HCT116 (cell line): Measurements from ENCODE around the gene ZNF580. TPM values are rescaled to one million over a fixed set of nuclear protein-coding genes. Genes with fewer than 3 reads are reported as not detected.

ENCODE experiments used
- ATAC-seq: fragments of 200-7000 bp; cut with Tn5 transposase; 2 replicates; pipeline ENCODE4 v1.9.1; 2020; ENCODE audit warnings: mild to moderate bottlenecking, moderate library complexity
- BruUV-seq: library from RNA; stranded (reverse); fragments of 400-500 nt; replicated peaks from 2 replicates; lab custom pipeline; 2021; lab: Mats Ljungman, UMichigan
- CTCF ChIA-PET: fragments of 300-600 bp; sonication (Branson Sonifier 250); formaldehyde crosslinking; loops from one replicate; lab custom pipeline; 2021; ENCODE audit warnings: antibody characterized with exemption; lab: Charles Lee
- POLR2A ChIA-PET: fragments of 300-600, 350-600 bp; sonication (Branson Sonifier 250); formaldehyde crosslinking; loops from one replicate; lab custom pipeline; 2021; ENCODE audit warnings: antibody characterized with exemption; lab: Charles Lee
- RAD21 ChIA-PET, 2 experiments: fragments of 300-600 bp; sonication (Branson Sonifier 250); formaldehyde crosslinking; loops; one replicate each; lab custom pipeline; 2023; ENCODE audit warnings: low total read pairs in 2 of 2; ENCODE audit not compliant: uncharacterized antibody in 2 of 2, unreplicated experiment in 2 of 2, low non-redundant PET in 1 of 2; lab: Charles Lee
- DNase-seq: peaks from one replicate; pipeline ENCODE4 v3.0.0-alpha.2; 2010; ENCODE audit warnings: low read depth, low spot score
- H2AFZ ChIP-seq: fragments of 200-600 bp; shearing (Covaris generic), sonication (generic); 2 replicates; pipeline ENCODE4 v1.6.1; 2017; ENCODE audit warnings: low read depth, mixed run types, mixed read lengths, antibody characterized with exemption, low read length; ENCODE audit not compliant: poor library complexity, severe bottlenecking
- H3K27ac ChIP-seq: 2 replicates; pipeline ENCODE4 v1.5.1; 2012; ENCODE audit warnings: low read depth, low read length
- H3K27me3 ChIP-seq: fragments of 200-600 bp; sonication (generic); 2 replicates; pipeline ENCODE4 v1.6.1; 2016; ENCODE audit warnings: mixed run types, low read length, mixed read lengths; ENCODE audit not compliant: insufficient read depth
- H3K36me3 ChIP-seq, 2 experiments: fragments of 200-500 bp in 1 of 2; fragments of 200-600 bp in 1 of 2; sonication (Bioruptor generic) in 1 of 2; sonication (generic) in 1 of 2; 2 replicates each; pipeline versions ENCODE4 v1.5.1 to v1.6.1; 2014 to 2016; ENCODE audit warnings: low read length in 2 of 2, inconsistent platforms in 1 of 2, mixed read lengths in 1 of 2, mixed run types in 1 of 2; ENCODE audit not compliant: insufficient read depth in 2 of 2, control insufficient read depth in 1 of 2
- H3K4me1 ChIP-seq, 2 experiments: fragments of 200-600 bp in 1 of 2; sonication (generic) in 1 of 2; 2 replicates each; pipeline versions ENCODE4 v1.5.1 to v1.6.1; 2012 to 2017; ENCODE audit warnings: low read length in 2 of 2, inconsistent platforms in 1 of 2, mild to moderate bottlenecking in 1 of 2, mixed read lengths in 1 of 2, mixed run types in 1 of 2, moderate library complexity in 1 of 2; ENCODE audit not compliant: insufficient read depth in 2 of 2, control insufficient read depth in 1 of 2
- H3K4me2 ChIP-seq: fragments of 200-600 bp; sonication (generic); 2 replicates; pipeline ENCODE4 v1.6.1; 2017; ENCODE audit warnings: mixed run types, low read length, mixed read lengths
- H3K4me3 ChIP-seq, 2 experiments: fragments of 200-600 bp in 1 of 2; sonication (generic) in 1 of 2; replicated peaks in 1 of 2; 2 replicates each; pipeline ENCODE4 v1.5.1; 2011 to 2016; ENCODE audit warnings: low read length in 2 of 2, control low read depth in 1 of 2, low read depth in 1 of 2, mild to moderate bottlenecking in 1 of 2, mixed read lengths in 1 of 2, mixed run types in 1 of 2
- H3K79me2 ChIP-seq: fragments of 200-600 bp; sonication (generic); 2 replicates; pipeline ENCODE4 v1.6.1; 2017; ENCODE audit warnings: mild to moderate bottlenecking, mixed run types, low read length, moderate library complexity, mixed read lengths; ENCODE audit not compliant: insufficient read depth
- H3K9ac ChIP-seq: fragments of 200-600 bp; sonication (generic); 2 replicates; pipeline ENCODE4 v1.6.1; 2016; ENCODE audit warnings: low read length, mixed read lengths
- H3K9me2 ChIP-seq: fragments of 200-600 bp; sonication (generic), shearing (Covaris generic); 2 replicates; pipeline ENCODE4 v1.6.1; 2017; ENCODE audit warnings: mixed run types, mild to moderate bottlenecking, moderate library complexity; ENCODE audit not compliant: insufficient read depth
- H3K9me3 ChIP-seq, 2 experiments: fragments of 200-500 bp in 1 of 2; fragments of 200-600 bp in 1 of 2; sonication (Bioruptor generic) in 1 of 2; sonication (generic) in 1 of 2; 2 replicates each; pipeline ENCODE4 v1.6.1; 2014 to 2017; ENCODE audit warnings: low read length in 2 of 2, mixed read lengths in 2 of 2, inconsistent platforms in 1 of 2, low read depth in 1 of 2, mild to moderate bottlenecking in 1 of 2, mixed run types in 1 of 2, moderate library complexity in 1 of 2; ENCODE audit not compliant: control insufficient read depth in 1 of 2, insufficient read depth in 1 of 2
- H4K20me1 ChIP-seq: fragments of 200-600 bp; sonication (generic), shearing (Covaris generic); 2 replicates; pipeline ENCODE4 v1.6.1; 2017; ENCODE audit warnings: mixed run types, mild to moderate bottlenecking, moderate library complexity; ENCODE audit not compliant: insufficient read depth
- ATF3 ChIP-seq: IDR thresholded peaks from 2 replicates; pipeline ENCODE4 v1.6.1; 2012
- CEBPB ChIP-seq: IDR thresholded peaks from 2 replicates; pipeline ENCODE4 v1.6.1; 2012; ENCODE audit warnings: low read depth
- CTCF ChIP-seq, 3 experiments: fragments of 200-600 bp in 1 of 3; sonication (generic) in 1 of 3; IDR thresholded peaks in 2 of 3; conservative IDR thresholded peaks in 1 of 3; 2 replicates each; pipeline ENCODE4 v1.5.1; 2012 to 2017; ENCODE audit warnings: low read depth in 2 of 3, low read length in 2 of 3, antibody characterized with exemption in 1 of 3, borderline replicate concordance in 1 of 3, control low read depth in 1 of 3, mild to moderate bottlenecking in 1 of 3, mixed read lengths in 1 of 3, mixed run types in 1 of 3, moderate library complexity in 1 of 3; ENCODE audit not compliant: insufficient read depth in 1 of 3
- ELF1 ChIP-seq: IDR thresholded peaks from 2 replicates; pipeline ENCODE4 v1.6.1; 2012; ENCODE audit warnings: low read depth, borderline replicate concordance
- EZH2 ChIP-seq: fragments of 200-600 bp; sonication (generic); IDR thresholded peaks from 2 replicates; pipeline ENCODE4 v1.6.1; 2017; ENCODE audit warnings: antibody characterized with exemption, mixed run types
- EZH2phosphoT487 ChIP-seq: fragments of 200-600 bp; IDR thresholded peaks from 2 replicates; pipeline ENCODE4 v1.6.1; 2018; ENCODE audit warnings: antibody characterized with exemption, borderline replicate concordance
- JUND ChIP-seq: IDR thresholded peaks from 2 replicates; pipeline ENCODE4 v1.6.1; 2012
- MAX ChIP-seq: IDR thresholded peaks from 2 replicates; pipeline ENCODE4 v1.6.1; 2012
- POLR2A ChIP-seq: IDR thresholded peaks from 2 replicates; pipeline ENCODE4 v1.7.0; 2011; ENCODE audit warnings: borderline replicate concordance; ENCODE audit not compliant: insufficient read depth, insufficient read length; ENCODE audit errors: extremely low read depth
- REST ChIP-seq: IDR thresholded peaks from 2 replicates; pipeline ENCODE4 v1.6.1; 2012; ENCODE audit warnings: low read depth
- SIN3A ChIP-seq: IDR thresholded peaks from 2 replicates; pipeline ENCODE4 v1.6.1; 2012; ENCODE audit warnings: low read depth
- SP1 ChIP-seq: IDR thresholded peaks from 2 replicates; pipeline ENCODE4 v1.6.1; 2012; ENCODE audit warnings: low read depth
- SRF ChIP-seq: IDR thresholded peaks from 2 replicates; pipeline ENCODE4 v1.6.1; 2012; ENCODE audit warnings: low read depth
- TCF7L2 ChIP-seq: IDR thresholded peaks from 2 replicates; pipeline ENCODE4 v1.7.0; 2011; ENCODE audit warnings: borderline replicate concordance, inconsistent platforms; ENCODE audit not compliant: insufficient read depth, insufficient read length; ENCODE audit errors: extremely low read depth
- YY1 ChIP-seq: IDR thresholded peaks from 2 replicates; pipeline ENCODE4 v1.6.1; 2011; ENCODE audit warnings: low read length, low read depth, moderate library complexity, mild to moderate bottlenecking; ENCODE audit not compliant: insufficient replicate concordance; ENCODE audit errors: extremely low read depth
- ZBTB33 ChIP-seq: IDR thresholded peaks from 2 replicates; pipeline ENCODE4 v1.6.1; 2011; ENCODE audit warnings: mild to moderate bottlenecking, low read length, moderate library complexity; ENCODE audit not compliant: insufficient replicate concordance; ENCODE audit errors: extremely low read depth
- ZFX ChIP-seq: fragments of 450-650 bp; IDR thresholded peaks from 2 replicates; pipeline ENCODE4 v1.6.1; 2017
- ZNF274 ChIP-seq: fragments of 200-500 bp; sonication (Bioruptor generic); IDR thresholded peaks from 2 replicates; pipeline ENCODE4 v1.6.1; 2014; ENCODE audit warnings: mild to moderate bottlenecking, low read depth, low read length, inconsistent platforms
- intact Hi-C: fragments of 100-400 bp; cut with micrococcal nuclease; formaldehyde crosslinking; loops from 2 replicates; pipeline ENCODE4 v1.10.0; 2022
- total RNA-seq: library from RNA; stranded (reverse); gene quantifications from one replicate; pipeline ENCODE4 v1.2.1, GENCODE V29; 2021; ENCODE audit not compliant: unreplicated experiment

ZNF580 gene
- total RNA-seq, 1 experiment from 2014 or later, result 36.7 TPM

GRCh38 chr19:55619286-55619685 is 21.5 kb upstream of the ZNF580 start:
- CTCF ChIA-PET, result interaction anchor here (0.7 to 1.6 kb wide), 2 partner anchors 13 to 14 kb away, joined by 3 to 5 read pairs; partner anchors contain the start of gene ZNF865
- Histone ChIP-seq H3K4me2 (no peak overlapping the region), H3K4me3 (no peak overlapping the region), H3K79me2 (no peaks in the 10 kb centered on the region), H3K36me3 (peaks cover 0 to 6% of the 10 kb centered on the region in 2 experiments; a peak in 2 of 4 replicates), H2AFZ (no peak overlapping the region), H4K20me1 (no peaks in the 10 kb centered on the region), H3K9me2 (no peaks in the 10 kb centered on the region), H3K9ac (no peak overlapping the region), H3K4me1 (peaks cover 3 to 6% of the 10 kb centered on the region in 2 experiments; a peak in 3 of 4 replicates), H3K9me3 (no peaks in the 10 kb centered on the region), H3K27ac (no peak overlapping the region), H3K27me3 (no peaks in the 10 kb centered on the region)
- intact Hi-C loops, result no loop called here
- no TSS peak for BruUV-seq
- no peak for ATAC-seq
- no peak for DNase-seq
- RAD21 ChIA-PET, result interaction anchor here in 1 of 2 experiments (0.7 kb wide), 1 partner anchor 20 kb away, joined by 3 read pairs; no protein-coding TSS in a partner anchor
- no peak for TF ChIP-seq SP1
- no peak for TF ChIP-seq JUND
- no peak for TF ChIP-seq CTCF (IDR thresholded peaks at IDR 0.05 in 2 of 3, conservative IDR thresholded peaks at IDR 0.05 in 1 of 3; ENCODE audit: borderline replicate concordance in 1 of 3, insufficient read depth in 1 of 3, low read depth in 2 of 3, low read length in 2 of 3)
- TF ChIP-seq ZNF274, result no peak
- no peak for TF ChIP-seq EZH2phosphoT487
- TF ChIP-seq REST, result no peak
- no peak for TF ChIP-seq ATF3
- TF ChIP-seq EZH2, result no peak
- TF ChIP-seq ZFX, result no peak
- no peak for TF ChIP-seq SRF
- TF ChIP-seq ZBTB33, result no peak
- no peak for TF ChIP-seq POLR2A
- no peak for TF ChIP-seq TCF7L2
- TF ChIP-seq CEBPB, result no peak
- no peak for TF ChIP-seq YY1
- no peak for TF ChIP-seq SIN3A
- TF ChIP-seq MAX, result no peak
- no peak for TF ChIP-seq ELF1
- POLR2A ChIA-PET, result no interaction called here
